Glomerular endothelial cell (primary cell): ENCODE measurements around the gene SERINC5. TPM values are rescaled to one million over a fixed set of nuclear protein-coding genes. Genes with fewer than 3 reads are reported as not detected.
"Not testable (repeated sequence)": the region's sequence is repeated elsewhere in the genome, so short reads cannot be mapped to it uniquely, and the experiment has no call there.

Experiments
- DNase-seq: peaks from one replicate; pipeline ENCODE4 v3.0.0-alpha.2; 2011; ENCODE audit warnings: low read depth, low spot score; ENCODE audit errors: extremely low read depth
- total RNA-seq: library from RNA; depleted of rRNA; stranded (reverse); fragments of >200 nt; gene quantifications from 2 replicates; pipeline ENCODE4 v1.2.3, GENCODE V29; 2015

The SERINC5 gene
- total RNA-seq, result 11.3 and 13.5 TPM in 2 replicates

- no peak for DNase-seq
Observed at GRCh38 chr5:80255811-80256712, at the start of gene SERINC5. Gene SERINC5 (minus strand): TSS chr5:80256048. CDS start chr5:80255922, 126 bp downstream.

- no peak for DNase-seq
Observed at GRCh38 chr5:80302636-80303035, 46.8 kb upstream of the SERINC5 start.

GRCh38 chr5:80301342-80301741 lies 45.5 kb upstream of the SERINC5 start:
- DNase-seq, result not testable (repeated sequence)

GRCh38 chr5:80300796-80301195 lies 44.9 kb upstream of the SERINC5 start:
- DNase-seq, result not testable (repeated sequence)

GRCh38 chr5:80300125-80300524 lies 44.3 kb upstream of the SERINC5 start:
- DNase-seq, result no peak

GRCh38 chr5:80299601-80300000 lies 43.8 kb upstream of the SERINC5 start:
- DNase-seq, result no peak

GRCh38 chr5:80296121-80296520 lies 40.3 kb upstream of the SERINC5 start:
- no peak for DNase-seq

- DNase-seq, result no peak
Observed at GRCh38 chr5:80291761-80292160, 35.9 kb upstream of the SERINC5 start.

- no peak for DNase-seq
Observed at GRCh38 chr5:80289320-80289719, 33.5 kb upstream of the SERINC5 start.

GRCh38 chr5:80288177-80288576 lies 32.3 kb upstream of the SERINC5 start:
- no peak for DNase-seq

- no peak for DNase-seq
Observed at GRCh38 chr5:80284720-80285119, 28.9 kb upstream of the SERINC5 start.

- DNase-seq, result no peak
Observed at GRCh38 chr5:80283360-80283759, 27.5 kb upstream of the SERINC5 start.

- no peak for DNase-seq
Observed at GRCh38 chr5:80282054-80282453, 26.2 kb upstream of the SERINC5 start.

GRCh38 chr5:80277191-80277590 lies 21.3 kb upstream of the SERINC5 start:
- DNase-seq, result no peak

GRCh38 chr5:80276186-80276585 lies 20.3 kb upstream of the SERINC5 start:
- DNase-seq, result no peak

GRCh38 chr5:80275347-80275746 lies 19.5 kb upstream of the SERINC5 start:
- DNase-seq, result no peak

GRCh38 chr5:80270543-80270942 lies 14.7 kb upstream of the SERINC5 start:
- DNase-seq, result not testable (repeated sequence)

GRCh38 chr5:80269991-80270438 lies 14.2 kb upstream of the SERINC5 start:
- DNase-seq, result no peak

GRCh38 chr5:80268916-80269315 lies 13.1 kb upstream of the SERINC5 start:
- DNase-seq, result no peak

GRCh38 chr5:80266566-80266965 lies 10.7 kb upstream of the SERINC5 start:
- DNase-seq, result no peak

- DNase-seq, result no peak
Observed at GRCh38 chr5:80260461-80260860, 4.6 kb upstream of the SERINC5 start.

- DNase-seq, result no peak
Observed at GRCh38 chr5:80259511-80260203, 3.8 kb upstream of the SERINC5 start.
